Effector memory CD4-positive, alpha-beta T cell (primary cell): ENCODE measurements around the gene GOLM1.
"Not testable (repeated sequence)": the region's sequence is repeated elsewhere in the genome, so short reads cannot be mapped to it uniquely, and the experiment has no call there.

ENCODE experiments used
- DNase-seq, 3 donors: peaks; one replicate each; pipeline ENCODE4 v3.0.0-alpha.2; 2020
- H3K27ac ChIP-seq: 2 replicates; pipeline ENCODE4 v1.7.0; 2013; ENCODE audit warnings: mild to moderate bottlenecking, low read length, moderate library complexity; ENCODE audit not compliant: insufficient read depth, poor library complexity, severe bottlenecking
- H3K27me3 ChIP-seq: replicated peaks from 2 replicates; pipeline ENCODE4 v1.7.0; 2013; ENCODE audit warnings: mild to moderate bottlenecking, low read length; ENCODE audit not compliant: insufficient read depth, control insufficient read depth, poor library complexity, severe bottlenecking
- H3K36me3 ChIP-seq: 2 replicates; pipeline ENCODE4 v1.7.0; 2013; ENCODE audit warnings: mild to moderate bottlenecking, low read length, moderate library complexity; ENCODE audit not compliant: control insufficient read depth, insufficient read depth
- H3K4me1 ChIP-seq: 2 replicates; pipeline ENCODE4 v1.7.0; 2013; ENCODE audit warnings: low read length, mild to moderate bottlenecking; ENCODE audit not compliant: control insufficient read depth, insufficient read depth, poor library complexity, severe bottlenecking
- H3K4me3 ChIP-seq: 2 replicates; pipeline ENCODE4 v1.7.0; 2013; ENCODE audit warnings: low read length, low read depth, mild to moderate bottlenecking; ENCODE audit not compliant: insufficient read depth, poor library complexity, severe bottlenecking
- H3K9me3 ChIP-seq: 2 replicates; pipeline ENCODE4 v1.7.0; 2013; ENCODE audit warnings: mild to moderate bottlenecking, low read length, moderate library complexity; ENCODE audit not compliant: control insufficient read depth

The GOLM1 gene

GRCh38 chr9:86069206-86069869 is 30.0 kb downstream of the GOLM1 start:
- no peaks in the 10 kb centered on the region for H3K36me3 ChIP-seq
- no peak overlapping the region for H3K27ac ChIP-seq
- H3K4me1 ChIP-seq, result no peaks in the 10 kb centered on the region
- no peaks in the 10 kb centered on the region for H3K27me3 ChIP-seq
- H3K4me3 ChIP-seq, result no peak overlapping the region
- no peaks in the 10 kb centered on the region for H3K9me3 ChIP-seq
- DNase-seq, result no peak

GRCh38 chr9:86064220-86064619 is 35.1 kb downstream of the GOLM1 start:
- Histone ChIP-seq H3K27me3 (no peaks in the 10 kb centered on the region), H3K27ac (no peak overlapping the region), H3K36me3 (no peaks in the 10 kb centered on the region), H3K4me3 (no peak overlapping the region), H3K9me3 (no peaks in the 10 kb centered on the region), H3K4me1 (no peaks in the 10 kb centered on the region)
- no peak for DNase-seq

GRCh38 chr9:86062845-86063693 is 36.3 kb downstream of the GOLM1 start:
- Histone ChIP-seq H3K27ac (no peak overlapping the region), H3K4me3 (no peak overlapping the region)

GRCh38 chr9:86061972-86062739 is 37.2 kb downstream of the GOLM1 start:
- H3K4me1 ChIP-seq, result no peaks in the 10 kb centered on the region
- H3K27ac ChIP-seq, result no peak overlapping the region
- H3K9me3 ChIP-seq, result no peaks in the 10 kb centered on the region
- no peak overlapping the region for H3K4me3 ChIP-seq
- no peaks in the 10 kb centered on the region for H3K36me3 ChIP-seq
- no peak for DNase-seq
- no peaks in the 10 kb centered on the region for H3K27me3 ChIP-seq

More at GRCh38 chr9:86062845-86063693, 36.3 kb downstream of the GOLM1 start:
- DNase-seq, result no peak
- H3K27me3 ChIP-seq, result no peaks in the 10 kb centered on the region
- H3K36me3 ChIP-seq, result no peaks in the 10 kb centered on the region
- no peaks in the 10 kb centered on the region for H3K9me3 ChIP-seq
- no peaks in the 10 kb centered on the region for H3K4me1 ChIP-seq

- Histone ChIP-seq H3K4me1 (no peaks in the 10 kb centered on the region), H3K4me3 (no peak overlapping the region), H3K27ac (no peak overlapping the region), H3K27me3 (no peaks in the 10 kb centered on the region), H3K36me3 (no peaks in the 10 kb centered on the region), H3K9me3 (no peaks in the 10 kb centered on the region)
- no peak for DNase-seq
Measured at GRCh38 chr9:86057491-86057890, 41.9 kb downstream of the GOLM1 start.

- DNase-seq, result no peak
- no peaks in the 10 kb centered on the region for H3K36me3 ChIP-seq
- no peak overlapping the region for H3K27ac ChIP-seq
- no peaks in the 10 kb centered on the region for H3K4me1 ChIP-seq
- H3K27me3 ChIP-seq, result no peaks in the 10 kb centered on the region
- no peaks in the 10 kb centered on the region for H3K9me3 ChIP-seq
- H3K4me3 ChIP-seq, result no peak overlapping the region
Measured at GRCh38 chr9:86054695-86055094, 44.7 kb downstream of the GOLM1 start.

GRCh38 chr9:86052556-86053468 is 46.5 kb downstream of the GOLM1 start:
- no peaks in the 10 kb centered on the region for H3K9me3 ChIP-seq
- H3K4me3 ChIP-seq, result no peak overlapping the region
- no peak for DNase-seq
- no peaks in the 10 kb centered on the region for H3K4me1 ChIP-seq
- no peak overlapping the region for H3K27ac ChIP-seq
- H3K27me3 ChIP-seq, result no peaks in the 10 kb centered on the region
- no peaks in the 10 kb centered on the region for H3K36me3 ChIP-seq

GRCh38 chr9:86048018-86048742 is 51.2 kb downstream of the GOLM1 start:
- H3K27ac ChIP-seq, H3K27me3 ChIP-seq, H3K36me3 ChIP-seq, DNase-seq, H3K4me1 ChIP-seq, H3K4me3 ChIP-seq, H3K9me3 ChIP-seq: not testable (repeated sequence)

- H3K27ac ChIP-seq, result no peak overlapping the region
- no peaks in the 10 kb centered on the region for H3K4me1 ChIP-seq
- H3K36me3 ChIP-seq, result no peaks in the 10 kb centered on the region
- no peak overlapping the region for H3K4me3 ChIP-seq
- DNase-seq, result no peak
- H3K27me3 ChIP-seq, result peaks cover 3% of the 10 kb centered on the region
- no peaks in the 10 kb centered on the region for H3K9me3 ChIP-seq
Measured at GRCh38 chr9:86047361-86047760, 52.0 kb downstream of the GOLM1 start.
